Breast epithelium (tissue), 3 donors: ENCODE measurements around the gene MEX3A.

Experiments used
- POLR2A ChIP-seq: fragments of 450-650 bp; IDR thresholded peaks from one replicate; pipeline ENCODE4 v1.6.1; 2016; ENCODE audit warnings: antibody characterized with exemption, mild to moderate bottlenecking, moderate library complexity
- POLR2AphosphoS5 ChIP-seq, 3 donors: sonication (generic); formaldehyde crosslinking; IDR thresholded peaks; one replicate each; pipeline ENCODE4 v1.6.1; 2017; ENCODE audit warnings: antibody characterized with exemption in 3 of 3
- TF ChIP-seq, protein P1 (sequence below), 3 donors: fragments of 450-650 bp; IDR thresholded peaks; one replicate each; pipeline ENCODE4 v1.5.1; 2016 to 2017; ENCODE audit warnings: antibody characterized with exemption in 3 of 3, mild to moderate bottlenecking in 3 of 3, moderate library complexity in 3 of 3

DNA sequence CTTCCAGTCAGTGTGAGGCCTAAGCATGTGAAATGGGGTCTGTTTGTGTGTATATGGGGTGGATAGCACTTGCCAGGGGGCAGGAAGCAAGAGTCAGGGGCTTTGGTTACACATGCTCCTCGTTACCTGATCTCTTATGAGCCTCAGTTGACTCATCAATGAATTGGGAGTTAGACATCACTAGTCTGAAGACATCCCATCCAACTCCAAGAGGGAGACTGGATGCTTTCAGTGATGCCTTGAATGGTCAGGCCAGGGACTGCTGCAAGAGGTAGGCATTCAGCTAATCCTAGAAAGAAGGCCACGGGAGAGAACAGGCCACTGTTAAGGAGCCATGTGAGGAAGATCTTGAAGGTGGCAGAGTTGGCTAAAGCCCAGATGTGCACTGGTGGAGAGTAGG is 15.0 kb downstream of the MEX3A start:
- TF ChIP-seq, protein P1, sequence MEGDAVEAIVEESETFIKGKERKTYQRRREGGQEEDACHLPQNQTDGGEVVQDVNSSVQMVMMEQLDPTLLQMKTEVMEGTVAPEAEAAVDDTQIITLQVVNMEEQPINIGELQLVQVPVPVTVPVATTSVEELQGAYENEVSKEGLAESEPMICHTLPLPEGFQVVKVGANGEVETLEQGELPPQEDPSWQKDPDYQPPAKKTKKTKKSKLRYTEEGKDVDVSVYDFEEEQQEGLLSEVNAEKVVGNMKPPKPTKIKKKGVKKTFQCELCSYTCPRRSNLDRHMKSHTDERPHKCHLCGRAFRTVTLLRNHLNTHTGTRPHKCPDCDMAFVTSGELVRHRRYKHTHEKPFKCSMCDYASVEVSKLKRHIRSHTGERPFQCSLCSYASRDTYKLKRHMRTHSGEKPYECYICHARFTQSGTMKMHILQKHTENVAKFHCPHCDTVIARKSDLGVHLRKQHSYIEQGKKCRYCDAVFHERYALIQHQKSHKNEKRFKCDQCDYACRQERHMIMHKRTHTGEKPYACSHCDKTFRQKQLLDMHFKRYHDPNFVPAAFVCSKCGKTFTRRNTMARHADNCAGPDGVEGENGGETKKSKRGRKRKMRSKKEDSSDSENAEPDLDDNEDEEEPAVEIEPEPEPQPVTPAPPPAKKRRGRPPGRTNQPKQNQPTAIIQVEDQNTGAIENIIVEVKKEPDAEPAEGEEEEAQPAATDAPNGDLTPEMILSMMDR (IDR thresholded peaks at IDR 0.05): no peak
- no peak for TF ChIP-seq POLR2A
- no peak for TF ChIP-seq POLR2AphosphoS5 (IDR thresholded peaks at IDR 0.05)
